Central memory CD8-positive, alpha-beta T cell (primary cell): ENCODE data around the gene SPPL2A.
A peak's percentile ranks its signal among the peaks of the same experiment; 100 is the strongest.

Source experiments
- ATAC-seq: fragments of 150-1000 bp; cut with Tn5 transposase; replicated peaks from 2 replicates; pipeline ENCODE4 v1.10.0; 2022; ENCODE audit warnings: mild to moderate bottlenecking, moderate FRiP score, moderate number of reproducible peaks; ENCODE audit not compliant: poor library complexity, severe bottlenecking; ENCODE audit errors: extremely low read depth
- DNase-seq, 2 donors: peaks; one replicate each; pipeline ENCODE4 v3.0.0; 2021; ENCODE audit warnings: low spot score in 2 of 2
- H3K27ac Mint-ChIP-seq: one replicate; pipeline ENCODE4 v1.8.0; 2022; ENCODE audit warnings: low read depth, mild to moderate bottlenecking, moderate library complexity, mixed read lengths
- H3K27me3 Mint-ChIP-seq: one replicate; pipeline ENCODE4 v1.8.0; 2022; ENCODE audit warnings: mixed read lengths
- H3K36me3 Mint-ChIP-seq: one replicate; pipeline ENCODE4 v1.8.0; 2022; ENCODE audit warnings: mild to moderate bottlenecking, moderate library complexity, mixed read lengths; ENCODE audit not compliant: insufficient read depth
- H3K4me1 Mint-ChIP-seq: one replicate; pipeline ENCODE4 v1.8.0; 2022; ENCODE audit warnings: mixed read lengths
- H3K4me3 Mint-ChIP-seq: one replicate; pipeline ENCODE4 v1.8.0; 2022; ENCODE audit warnings: mild to moderate bottlenecking, moderate library complexity, mixed read lengths
- H3K9me3 Mint-ChIP-seq: one replicate; pipeline ENCODE4 v1.8.0; 2022; ENCODE audit warnings: mixed read lengths

SPPL2A gene

GRCh38 chr15:50669611-50670010 is 95.9 kb downstream of the SPPL2A start:
- Mint-ChIP-seq H3K9me3 (no peaks in the 10 kb centered on the region), H3K27me3 (no peaks in the 10 kb centered on the region), H3K4me1 (peaks cover 34% of the 10 kb centered on the region), H3K36me3 (peaks cover 8% of the 10 kb centered on the region), H3K27ac (no peak overlapping the region), H3K4me3 (no peak overlapping the region)
- DNase-seq (no peak), ATAC-seq (no peak)

GRCh38 chr15:50665938-50666337 is 99.6 kb downstream of the SPPL2A start:
- ATAC-seq = no peak
- no peak overlapping the region for H3K4me3 Mint-ChIP-seq
- no peaks in the 10 kb centered on the region for H3K9me3 Mint-ChIP-seq
- peaks cover 21% of the 10 kb centered on the region for H3K36me3 Mint-ChIP-seq
- no peaks in the 10 kb centered on the region for H3K27me3 Mint-ChIP-seq
- peak overlapping the region; percentile 74 for H3K27ac Mint-ChIP-seq
- H3K4me1 Mint-ChIP-seq = peaks cover 29% of the 10 kb centered on the region
- DNase-seq = no peak

GRCh38 chr15:50655555-50655954 is 110.0 kb downstream of the SPPL2A start:
- H3K4me1 Mint-ChIP-seq = peaks cover 16% of the 10 kb centered on the region
- H3K4me3 Mint-ChIP-seq = no peak overlapping the region
- H3K36me3 Mint-ChIP-seq = peaks cover 61% of the 10 kb centered on the region
- ATAC-seq (no peak), DNase-seq (no peak)
- no peaks in the 10 kb centered on the region for H3K9me3 Mint-ChIP-seq
- no peaks in the 10 kb centered on the region for H3K27me3 Mint-ChIP-seq
- H3K27ac Mint-ChIP-seq = peak overlapping the region; percentile 85

- peak overlapping the region; percentile 85 for H3K27ac Mint-ChIP-seq
- peaks cover 16% of the 10 kb centered on the region for H3K4me1 Mint-ChIP-seq
- ATAC-seq (no peak), DNase-seq (no peak)
- no peak overlapping the region for H3K4me3 Mint-ChIP-seq
- H3K9me3 Mint-ChIP-seq = no peaks in the 10 kb centered on the region
- peaks cover 71% of the 10 kb centered on the region for H3K36me3 Mint-ChIP-seq
- no peaks in the 10 kb centered on the region for H3K27me3 Mint-ChIP-seq
Observed at GRCh38 chr15:50653156-50653743, 112.3 kb downstream of the SPPL2A start.

GRCh38 chr15:50652671-50653070 is 112.8 kb downstream of the SPPL2A start:
- no peak overlapping the region for H3K27ac Mint-ChIP-seq

More at GRCh38 chr15:50652671-50653070, 112.8 kb downstream of the SPPL2A start:
- DNase-seq (no peak), ATAC-seq (no peak)
- H3K36me3 Mint-ChIP-seq = peaks cover 73% of the 10 kb centered on the region
- H3K4me3 Mint-ChIP-seq = no peak overlapping the region
- no peaks in the 10 kb centered on the region for H3K27me3 Mint-ChIP-seq
- H3K4me1 Mint-ChIP-seq = peaks cover 16% of the 10 kb centered on the region
- H3K9me3 Mint-ChIP-seq = no peaks in the 10 kb centered on the region
